Ascending aorta (tissue), 2 donors: ENCODE data around the gene SPEN. TPM values are rescaled to one million over a fixed set of nuclear protein-coding genes. Genes with fewer than 3 reads are reported as not detected.

Experiments used
- DNase-seq, 2 donors: peaks; one replicate each; pipeline ENCODE4 v3.0.0-alpha.2; 2019; ENCODE audit warnings: low spot score in 2 of 2
- H3K27ac ChIP-seq, 2 donors: fragments of 200-600 bp; sonication (generic); one replicate each; pipeline ENCODE4 v1.5.1; 2016 to 2017; ENCODE audit warnings: mild to moderate bottlenecking in 1 of 2
- H3K27me3 ChIP-seq: fragments of 200-600 bp; sonication (generic); one replicate; pipeline ENCODE4 v1.5.1; 2017
- H3K36me3 ChIP-seq, 2 donors: fragments of 200-600 bp; sonication (generic); one replicate each; pipeline ENCODE4 v1.5.1; 2016
- H3K4me1 ChIP-seq, 2 donors: fragments of 200-600 bp; sonication (generic); one replicate each; pipeline ENCODE4 v1.5.1; 2016 to 2017; ENCODE audit warnings: mild to moderate bottlenecking in 1 of 2
- H3K4me3 ChIP-seq, 2 donors: fragments of 200-600 bp; sonication (generic); one replicate each; pipeline ENCODE4 v1.5.1; 2016 to 2017; ENCODE audit warnings: mild to moderate bottlenecking in 1 of 2
- H3K9me3 ChIP-seq, 2 donors: fragments of 200-600 bp; sonication (generic); one replicate each; pipeline ENCODE4 v1.5.1; 2016
- CTCF ChIP-seq, 3 experiments: fragments of 200-600 bp in 2 of 3; fragments of 450-650 bp in 1 of 3; sonication (generic) in 2 of 3; IDR thresholded peaks; one replicate each; pipeline ENCODE4 v1.5.1; 2016 to 2019; ENCODE audit warnings: antibody characterized with exemption in 3 of 3, mild to moderate bottlenecking in 1 of 3, moderate library complexity in 1 of 3
- intact Hi-C: fragments of 100-400 bp; cut with DNase I; formaldehyde crosslinking; loops from one replicate; pipeline ENCODE4 v1.15.1; 2023
- total RNA-seq: library from RNA; depleted of rRNA; stranded (reverse); fragments of >200 nt; gene quantifications from one replicate; pipeline ENCODE4 v1.1.0, GENCODE V29; 2016

SPEN gene
- total RNA-seq, 1 donor from 2014 or later, result 53.9 TPM

- Histone ChIP-seq H3K4me3 (no peak overlapping the region), H3K27ac (peak overlapping the region; percentile 20 to 31), H3K27me3 (no peaks in the 10 kb centered on the region), H3K4me1 (peaks cover 4 to 5% of the 10 kb centered on the region in 2 donors), H3K36me3 (peaks cover 84 to 96% of the 10 kb centered on the region in 2 donors), H3K9me3 (no peaks in the 10 kb centered on the region)
- DNase-seq, result no peak
- intact Hi-C loops, result no loop called here
- no peak for TF ChIP-seq CTCF (IDR thresholded peaks at IDR 0.05)
Observed at GRCh38 chr1:15928971-15929965, 81.8 kb downstream of the SPEN start.

- intact Hi-C loops, result no loop called here
- Histone ChIP-seq H3K9me3 (no peaks in the 10 kb centered on the region), H3K4me3 (no peak overlapping the region), H3K27me3 (no peaks in the 10 kb centered on the region), H3K36me3 (peaks cover 93 to 100% of the 10 kb centered on the region in 2 donors), H3K4me1 (peaks cover 4 to 5% of the 10 kb centered on the region in 2 donors), H3K27ac (no peak overlapping the region)
- TF ChIP-seq CTCF (IDR thresholded peaks at IDR 0.05), result no peak
- DNase-seq, result no peak
Observed at GRCh38 chr1:15931401-15931800, 83.9 kb downstream of the SPEN start.

GRCh38 chr1:15931884-15932283 is 84.4 kb downstream of the SPEN start:
- H3K4me1 ChIP-seq, result peaks cover 4 to 5% of the 10 kb centered on the region in 2 donors
- H3K9me3 ChIP-seq, result no peaks in the 10 kb centered on the region
- H3K4me3 ChIP-seq, result no peak overlapping the region
- no peak for DNase-seq
- TF ChIP-seq CTCF (IDR thresholded peaks at IDR 0.05), result no peak
- intact Hi-C loops, result no loop called here
- H3K27me3 ChIP-seq, result no peaks in the 10 kb centered on the region
- H3K36me3 ChIP-seq, result peaks cover 97 to 100% of the 10 kb centered on the region in 2 donors
- H3K27ac ChIP-seq, result no peak overlapping the region

GRCh38 chr1:15932612-15933011 is 85.1 kb downstream of the SPEN start:
- no peak for DNase-seq
- H3K27ac ChIP-seq, result no peak overlapping the region
- intact Hi-C loops, result no loop called here
- no peaks in the 10 kb centered on the region for H3K9me3 ChIP-seq
- no peak for TF ChIP-seq CTCF (IDR thresholded peaks at IDR 0.05)
- H3K27me3 ChIP-seq, result no peaks in the 10 kb centered on the region
- no peak overlapping the region for H3K4me3 ChIP-seq
- peaks cover 99 to 100% of the 10 kb centered on the region in 2 donors for H3K36me3 ChIP-seq
- H3K4me1 ChIP-seq, result peaks cover 4 to 5% of the 10 kb centered on the region in 2 donors

- intact Hi-C loops, result no loop called here
- TF ChIP-seq CTCF (IDR thresholded peaks at IDR 0.05), result no peak
- H3K36me3 ChIP-seq, result peaks cover 98 to 100% of the 10 kb centered on the region in 2 donors
Observed at GRCh38 chr1:15933684-15934083, 86.2 kb downstream of the SPEN start.

More at GRCh38 chr1:15933684-15934083, 86.2 kb downstream of the SPEN start:
- H3K27me3 ChIP-seq, result no peaks in the 10 kb centered on the region
- no peak overlapping the region for H3K4me3 ChIP-seq
- H3K9me3 ChIP-seq, result no peaks in the 10 kb centered on the region
- DNase-seq, result no peak
- peak overlapping the region in 1 of 2 donors; percentile 17 for H3K27ac ChIP-seq
- peaks cover 3% of the 10 kb centered on the region in 2 donors for H3K4me1 ChIP-seq
